GM23338 (cell line): ENCODE measurements around the gene LRRC58. TPM values are rescaled to one million over a fixed set of nuclear protein-coding genes. Genes with fewer than 3 reads are reported as not detected.

Experiments
- ATAC-seq: fragments of 200-7000 bp; cut with Tn5 transposase; 3 replicates; pipeline ENCODE4 v1.9.1; 2020
- DNase-seq: peaks from one replicate; pipeline ENCODE4 v3.0.0-alpha.2; 2015; ENCODE audit warnings: low spot score
- H2AFZ ChIP-seq: fragments of 200-600 bp; sonication (generic); 2 replicates; pipeline ENCODE4 v1.8.0; 2016; ENCODE audit warnings: antibody characterized with exemption, mild to moderate bottlenecking, moderate library complexity
- H3F3A ChIP-seq: fragments of 200-600 bp; sonication (generic); replicated peaks from 2 replicates; pipeline ENCODE4 v1.8.0; 2017; ENCODE audit warnings: antibody characterized with exemption, mixed run types, low read depth
- H3K27ac ChIP-seq: fragments of 200-600 bp; sonication (generic); 2 replicates; pipeline ENCODE4 v1.6.1; 2016; ENCODE audit warnings: low read depth
- H3K27me3 ChIP-seq: fragments of 200-600 bp; sonication (generic); 2 replicates; pipeline ENCODE4 v1.8.0; 2016; ENCODE audit warnings: mild to moderate bottlenecking, mixed run types, moderate library complexity; ENCODE audit not compliant: insufficient read depth
- H3K36me3 ChIP-seq: fragments of 200-600 bp; sonication (generic); 2 replicates; pipeline ENCODE4 v1.8.0; 2016; ENCODE audit warnings: mild to moderate bottlenecking; ENCODE audit not compliant: insufficient read depth
- H3K4me1 ChIP-seq: fragments of 200-600 bp; sonication (generic); 2 replicates; pipeline ENCODE4 v1.8.0; 2016; ENCODE audit warnings: mild to moderate bottlenecking, moderate library complexity; ENCODE audit not compliant: insufficient read depth
- H3K4me2 ChIP-seq: fragments of 200-600 bp; sonication (generic); 2 replicates; pipeline ENCODE4 v1.7.1; 2017; ENCODE audit warnings: mixed run types
- H3K4me3 ChIP-seq: fragments of 200-600 bp; sonication (generic); 2 replicates; pipeline ENCODE4 v1.6.1; 2016; ENCODE audit warnings: mixed run types
- H3K79me2 ChIP-seq: fragments of 200-600 bp; sonication (generic); replicated peaks from 2 replicates; pipeline ENCODE4 v1.8.0; 2017; ENCODE audit warnings: mild to moderate bottlenecking; ENCODE audit not compliant: insufficient read depth
- H3K9me2 ChIP-seq: fragments of 200-600 bp; sonication (generic); 2 replicates; pipeline ENCODE4 v1.8.0; 2017; ENCODE audit not compliant: insufficient read depth
- H4K20me1 ChIP-seq: fragments of 200-600 bp; sonication (generic); replicated peaks from 2 replicates; pipeline ENCODE4 v1.8.0; 2017; ENCODE audit warnings: mild to moderate bottlenecking; ENCODE audit not compliant: insufficient read depth
- H3K27ac Mint-ChIP-seq: 2 replicates; pipeline ENCODE4 v1.8.0; 2020; ENCODE audit warnings: inconsistent platforms, mild to moderate bottlenecking, moderate library complexity, mixed read lengths
- H3K27me3 Mint-ChIP-seq: 3 replicates; pipeline ENCODE4 v1.8.0; 2022; ENCODE audit warnings: low read depth, mild to moderate bottlenecking, moderate library complexity, mixed read lengths, inconsistent platforms; ENCODE audit not compliant: insufficient read depth, poor library complexity
- H3K36me3 Mint-ChIP-seq: 3 replicates; pipeline ENCODE4 v1.8.0; 2021; ENCODE audit warnings: low read depth, mild to moderate bottlenecking, inconsistent platforms, moderate library complexity, mixed read lengths
- H3K4me1 Mint-ChIP-seq: 3 replicates; pipeline ENCODE4 v1.8.0; 2020; ENCODE audit warnings: mild to moderate bottlenecking, inconsistent platforms, mixed read lengths
- H3K4me3 Mint-ChIP-seq: 3 replicates; pipeline ENCODE4 v1.8.0; 2021; ENCODE audit warnings: moderate library complexity, mild to moderate bottlenecking, inconsistent platforms, mixed read lengths
- H3K9me3 Mint-ChIP-seq: 3 replicates; pipeline ENCODE4 v1.8.0; 2020; ENCODE audit warnings: moderate library complexity, mild to moderate bottlenecking, inconsistent platforms, mixed read lengths
- CREB1 ChIP-seq: fragments of 250-450 bp; sonication (Bioruptor Pico); IDR thresholded peaks from 2 replicates; pipeline ENCODE4 v1.5.0; 2020; ENCODE audit warnings: low read depth, mild to moderate bottlenecking, moderate library complexity
- ETS1 ChIP-seq: IDR thresholded peaks from 2 replicates; pipeline ENCODE4 v1.6.1; 2016; ENCODE audit warnings: antibody characterized with exemption
- EZH2phosphoT487 ChIP-seq: fragments of 200-600 bp; sonication (generic); IDR thresholded peaks from one replicate; pipeline ENCODE4 v1.8.1; 2018; ENCODE audit warnings: antibody characterized with exemption; ENCODE audit not compliant: unreplicated experiment
- JUNB ChIP-seq: IDR thresholded peaks from one replicate; pipeline ENCODE4 v1.6.1; 2016; ENCODE audit warnings: antibody characterized with exemption; ENCODE audit not compliant: unreplicated experiment
- NANOG ChIP-seq: IDR thresholded peaks from 2 replicates; pipeline ENCODE4 v1.6.1; 2016; ENCODE audit warnings: antibody characterized with exemption, borderline replicate concordance
- POLR2AphosphoS5 ChIP-seq: IDR thresholded peaks from 2 replicates; pipeline ENCODE4 v1.6.1; 2016; ENCODE audit warnings: antibody characterized with exemption, low read depth
- REST ChIP-seq: IDR thresholded peaks from one replicate; pipeline ENCODE4 v1.6.1; 2018; ENCODE audit warnings: antibody characterized with exemption; ENCODE audit not compliant: unreplicated experiment
- STAT1 ChIP-seq: IDR thresholded peaks from one replicate; pipeline ENCODE4 v1.6.1; 2016; ENCODE audit warnings: antibody characterized with exemption; ENCODE audit not compliant: unreplicated experiment
- ZNF462 ChIP-seq: fragments of 250-450 bp; sonication (Bioruptor Pico); IDR thresholded peaks from 2 replicates; pipeline ENCODE4 v1.5.0; 2020; ENCODE audit warnings: mild to moderate bottlenecking, moderate library complexity
- polyA plus RNA-seq: library from polyadenylated mRNA; unstranded; fragments of >200 nt; fragmentation: Nextera tagmentation; extraction: Ambion mirVana; gene quantifications from 2 replicates; pipeline ENCODE4 v1.2.1, GENCODE V29; 2016
- total RNA-seq: library from RNA; depleted of rRNA; stranded (reverse); fragments of >200 nt; shearing (Covaris generic); gene quantifications from 2 replicates; pipeline ENCODE4 v1.2.3, GENCODE V29; 2014
- TF ChIP-seq, protein P1 (sequence below), 2 experiments: fragments of 200-600 bp in 1 of 2; sonication (generic) in 1 of 2; conservative IDR thresholded peaks; 2 replicates each; pipeline versions ENCODE4 v1.5.1 to v1.6.1; 2016 to 2017; ENCODE audit warnings: antibody characterized with exemption in 2 of 2, low read depth in 2 of 2, mild to moderate bottlenecking in 2 of 2, moderate library complexity in 1 of 2

LRRC58 gene
- total and polyA plus RNA-seq, 2 experiments from 2014 or later, result 7.0 to 23.8 TPM

- no peak overlapping the region for H2AFZ ChIP-seq
- H3K79me2 ChIP-seq, result no peaks in the 10 kb centered on the region
- no peak overlapping the region for H3K4me2 ChIP-seq
- H3K4me1 Mint-ChIP-seq, result no peaks in the 10 kb centered on the region
- no peak overlapping the region for H3K4me3 ChIP-seq
- no peaks in the 10 kb centered on the region for H3K4me1 ChIP-seq
- H3K27ac Mint-ChIP-seq, result no peak overlapping the region
- no peaks in the 10 kb centered on the region for H3F3A ChIP-seq
- no peaks in the 10 kb centered on the region for H4K20me1 ChIP-seq
- H3K36me3 Mint-ChIP-seq, result no peaks in the 10 kb centered on the region
- no peaks in the 10 kb centered on the region for H3K9me3 Mint-ChIP-seq
- ATAC-seq (peak; percentile 37; the same call in 2 of the 3 replicates), DNase-seq (peak; percentile 19)
- TF ChIP-seq, protein P1, sequence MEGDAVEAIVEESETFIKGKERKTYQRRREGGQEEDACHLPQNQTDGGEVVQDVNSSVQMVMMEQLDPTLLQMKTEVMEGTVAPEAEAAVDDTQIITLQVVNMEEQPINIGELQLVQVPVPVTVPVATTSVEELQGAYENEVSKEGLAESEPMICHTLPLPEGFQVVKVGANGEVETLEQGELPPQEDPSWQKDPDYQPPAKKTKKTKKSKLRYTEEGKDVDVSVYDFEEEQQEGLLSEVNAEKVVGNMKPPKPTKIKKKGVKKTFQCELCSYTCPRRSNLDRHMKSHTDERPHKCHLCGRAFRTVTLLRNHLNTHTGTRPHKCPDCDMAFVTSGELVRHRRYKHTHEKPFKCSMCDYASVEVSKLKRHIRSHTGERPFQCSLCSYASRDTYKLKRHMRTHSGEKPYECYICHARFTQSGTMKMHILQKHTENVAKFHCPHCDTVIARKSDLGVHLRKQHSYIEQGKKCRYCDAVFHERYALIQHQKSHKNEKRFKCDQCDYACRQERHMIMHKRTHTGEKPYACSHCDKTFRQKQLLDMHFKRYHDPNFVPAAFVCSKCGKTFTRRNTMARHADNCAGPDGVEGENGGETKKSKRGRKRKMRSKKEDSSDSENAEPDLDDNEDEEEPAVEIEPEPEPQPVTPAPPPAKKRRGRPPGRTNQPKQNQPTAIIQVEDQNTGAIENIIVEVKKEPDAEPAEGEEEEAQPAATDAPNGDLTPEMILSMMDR (conservative IDR thresholded peaks at IDR 0.05; ENCODE audit: low read depth in 2 of 2), result peak in 1 of 2 experiments; percentile 41; a peak in 2 of 4 replicates
- no peak for TF ChIP-seq POLR2AphosphoS5
- no peaks in the 10 kb centered on the region for H3K27me3 ChIP-seq
- no peak overlapping the region for H3K4me3 Mint-ChIP-seq
- H3K9me2 ChIP-seq, result no peaks in the 10 kb centered on the region
- H3K36me3 ChIP-seq, result no peaks in the 10 kb centered on the region
- no peak overlapping the region for H3K27ac ChIP-seq
- peaks cover 3% of the 10 kb centered on the region for H3K27me3 Mint-ChIP-seq
Observed at GRCh38 chr3:120357807-120358206, 8.7 kb upstream of the LRRC58 start.

- Mint-ChIP-seq H3K4me1 (peaks cover 3% of the 10 kb centered on the region; the same call in 1 of the 3 replicates), H3K9me3 (no peaks in the 10 kb centered on the region), H3K4me3 (no peak overlapping the region), H3K27ac (no peak overlapping the region), H3K27me3 (peaks cover 3% of the 10 kb centered on the region), H3K36me3 (no peaks in the 10 kb centered on the region)
- no peaks in the 10 kb centered on the region for H4K20me1 ChIP-seq
- ATAC-seq (no peak), DNase-seq (no peak)
- no peak overlapping the region for H3K4me3 ChIP-seq
- H2AFZ ChIP-seq, result no peak overlapping the region
- H3K9me2 ChIP-seq, result no peaks in the 10 kb centered on the region
- peaks cover 1% of the 10 kb centered on the region; the same call in 1 of the 2 replicates for H3K4me1 ChIP-seq
- 0 out of 2 replicates have a peak, but pooled peaks cover under 1% of the 10 kb centered on the region for H3K27me3 ChIP-seq
- H3K4me2 ChIP-seq, result no peak overlapping the region
- H3K27ac ChIP-seq, result no peak overlapping the region
- no peaks in the 10 kb centered on the region for H3K36me3 ChIP-seq
- no peaks in the 10 kb centered on the region for H3K79me2 ChIP-seq
- no peaks in the 10 kb centered on the region for H3F3A ChIP-seq
- TF ChIP-seq ZNF462 (CRISPR knock-in tag) (no peak), STAT1 (no peak), CREB1 (CRISPR knock-in tag) (no peak), REST (no peak), JUNB (no peak), NANOG (no peak), EZH2phosphoT487 (no peak), ETS1 (no peak)
Observed at GRCh38 chr3:120355486-120355885, 6.3 kb upstream of the LRRC58 start.
